Spleen (tissue), 11 donors: ENCODE results near the gene QPRT. TPM values are rescaled to one million over a fixed set of nuclear protein-coding genes. Genes with fewer than 3 reads are reported as not detected.

Experiments
- DNase-seq: peaks from one replicate; pipeline ENCODE4 v3.0.0-alpha.2; 2020
- H3K27ac ChIP-seq, 8 donors: fragments of 200-600 bp; sonication (generic) in 7 of 8; 1 replicate in 4 of 8; 2 replicates in 4 of 8; pipeline versions ENCODE4 v1.5.0 to v1.8.0; 2016 to 2021; ENCODE audit warnings: inconsistent platforms in 4 of 8, mild to moderate bottlenecking in 4 of 8, moderate library complexity in 1 of 8
- H3K27me3 ChIP-seq, 7 donors: fragments of 200-600 bp; sonication (generic) in 6 of 7; replicated peaks in 1 of 7; 1 replicate in 4 of 7; 2 replicates in 3 of 7; pipeline versions ENCODE4 v1.5.0 to v1.8.0; 2016 to 2021; ENCODE audit warnings: inconsistent platforms in 3 of 7, mild to moderate bottlenecking in 1 of 7
- H3K36me3 ChIP-seq, 6 donors: fragments of 200-600 bp; sonication (generic) in 5 of 6; 1 replicate in 4 of 6; 2 replicates in 2 of 6; pipeline versions ENCODE4 v1.5.0 to v1.8.0; 2016 to 2021; ENCODE audit warnings: inconsistent platforms in 2 of 6
- H3K4me1 ChIP-seq, 6 donors: fragments of 200-600 bp; sonication (generic) in 5 of 6; 1 replicate in 3 of 6; 2 replicates in 3 of 6; pipeline versions ENCODE4 v1.5.0 to v1.8.0; 2016 to 2021; ENCODE audit warnings: inconsistent platforms in 3 of 6
- H3K4me3 ChIP-seq, 8 donors: fragments of 200-600 bp; sonication (generic) in 7 of 8; 1 replicate in 4 of 8; 2 replicates in 4 of 8; pipeline versions ENCODE4 v1.5.0 to v1.8.0; 2016 to 2021; ENCODE audit warnings: inconsistent platforms in 4 of 8, mild to moderate bottlenecking in 4 of 8, moderate library complexity in 2 of 8
- H3K9me3 ChIP-seq, 8 donors: fragments of 200-600 bp; sonication (generic) in 7 of 8; 1 replicate in 4 of 8; 2 replicates in 4 of 8; pipeline versions ENCODE4 v1.5.0 to v1.8.0; 2016 to 2021; ENCODE audit warnings: inconsistent platforms in 4 of 8
- CTCF ChIP-seq, 11 experiments: fragments of 200-600 bp in 7 of 11; fragments of 450-650 bp in 4 of 11; sonication (generic) in 4 of 11; IDR thresholded peaks in 8 of 11; conservative IDR thresholded peaks in 3 of 11; 1 replicate in 7 of 11; 2 replicates in 4 of 11; pipeline versions ENCODE4 v1.4.0 to v1.8.0; 2016 to 2021; ENCODE audit warnings: antibody characterized with exemption in 11 of 11, inconsistent platforms in 4 of 11, mild to moderate bottlenecking in 1 of 11
- POLR2A ChIP-seq, 3 donors: fragments of 450-650 bp; IDR thresholded peaks; one replicate each; pipeline ENCODE4 v1.5.1; 2017; ENCODE audit warnings: antibody characterized with exemption in 3 of 3, mild to moderate bottlenecking in 1 of 3
- POLR2AphosphoS5 ChIP-seq, 3 donors: sonication (generic); formaldehyde crosslinking; IDR thresholded peaks; one replicate each; pipeline ENCODE4 v1.5.1; 2017; ENCODE audit warnings: antibody characterized with exemption in 3 of 3
- WGBS, 5 donors: extraction: QIAGEN DNeasy Blood & Tissue Kit in 3 of 5; methylation state at CpG; one replicate each; pipeline versions ENCODE4 v1.1.5 to v1.1.7; 2013 to 2018; 5-methylcytosine and 5-hydroxymethylcytosine counted together
- intact Hi-C: fragments of 100-400 bp; cut with DNase I; formaldehyde crosslinking; loops from one replicate; pipeline ENCODE4 v1.15.0; 2023; ENCODE audit warnings: low total_unique reads
- polyA plus RNA-seq, 3 donors: library from polyadenylated mRNA; stranded (reverse); fragments of 200-250 nt; gene quantifications; one replicate each; pipeline ENCODE4 v1.2.1, GENCODE V29; 2013
- total RNA-seq, 7 donors: library from RNA; depleted of rRNA in 3 of 7; stranded (reverse); fragments of >200 nt in 3 of 7; fragmentation: NEBNext Ultra II Directional in 4 of 7; extraction: Animal tissue kit (Norgen Biotek cat#: 25700) in 4 of 7; gene quantifications; one replicate each; pipeline versions ENCODE4 v1.1.0 to v1.2.1, GENCODE V29; 2016 to 2021
- donor health status: healthy with polysubstance abuse.
- donor health status: DM: no; HTN: no; CAD: no; lungs with moderate emphysema.
- donor health status: DM: no; HTN: no; CAD: no.
- donor health status: Bipolar disorder and iron deficiency.
- donor health status: healthy.
- donor health status: DM: no; HTN: no; CAD: no.
- donor health status: DM: yes; HTN: yes; CAD: no.

QPRT gene
- total and polyA plus RNA-seq, 10 donors, result 3.3 to 37.2 (median 13.3) TPM

DNA sequence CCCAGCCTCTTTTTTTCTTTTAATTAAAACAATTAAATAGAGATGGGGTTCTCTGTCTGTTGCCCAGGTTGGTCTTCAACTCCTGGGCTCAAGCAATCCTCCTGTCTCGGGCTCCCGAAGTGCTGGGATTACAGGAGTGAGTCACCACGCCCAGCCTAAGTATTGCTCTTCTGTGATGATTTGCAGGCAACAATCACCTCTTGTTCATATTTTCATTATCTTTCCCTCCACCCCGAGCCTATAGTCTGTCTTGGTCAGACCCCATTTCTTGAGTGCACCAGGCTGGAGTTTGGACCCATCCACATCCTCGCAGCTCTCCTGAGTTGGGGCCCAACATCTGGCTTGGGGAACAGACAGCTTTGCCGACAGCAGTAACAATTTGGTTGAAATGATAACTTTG lies 20.3 kb upstream of the QPRT start:
- no peak overlapping the region for H3K27ac ChIP-seq
- peaks cover 4 to 42% (median 27%) of the 10 kb centered on the region in 6 donors for H3K4me1 ChIP-seq
- no peaks in the 10 kb centered on the region for H3K27me3 ChIP-seq
- H3K36me3 ChIP-seq, result no peaks in the 10 kb centered on the region
- no peak overlapping the region for H3K4me3 ChIP-seq
- intact Hi-C loops, result no loop called here
- H3K9me3 ChIP-seq, result no peaks in the 10 kb centered on the region
- no peak for DNase-seq
- WGBS, 5 donors, result 85 to 96% (median 90%) methylated on average over 6 of the region's 6 CpGs
- TF ChIP-seq POLR2A (IDR thresholded peaks at IDR 0.05) (no peak), POLR2AphosphoS5 (IDR thresholded peaks at IDR 0.05) (no peak), CTCF (IDR thresholded peaks at IDR 0.05 in 8 of 11, conservative IDR thresholded peaks at IDR 0.05 in 3 of 11) (no peak)

GRCh38 chr16:29662000-29662728 lies 16.8 kb upstream of the QPRT start:
- no peaks in the 10 kb centered on the region for H3K9me3 ChIP-seq
- 43 to 55% (median 48%) methylated on average over 17 of the region's 17 CpGs for WGBS, 5 donors
- TF ChIP-seq POLR2AphosphoS5 (IDR thresholded peaks at IDR 0.05) (no peak), POLR2A (IDR thresholded peaks at IDR 0.05) (no peak), CTCF (IDR thresholded peaks at IDR 0.05 in 8 of 11, conservative IDR thresholded peaks at IDR 0.05 in 3 of 11) (no peak)
- no peaks in the 10 kb centered on the region for H3K36me3 ChIP-seq
- peak overlapping the region in 7 of 8 donors; percentile 23 to 89 (median 69) for H3K27ac ChIP-seq
- intact Hi-C loops, result no loop called here
- no peak for DNase-seq
- no peaks in the 10 kb centered on the region for H3K27me3 ChIP-seq
- H3K4me3 ChIP-seq, result peak overlapping the region in 6 of 8 donors; percentile 45 to 77 (median 54)
- H3K4me1 ChIP-seq, result peaks cover 7 to 62% (median 58%) of the 10 kb centered on the region in 6 donors

DNA sequence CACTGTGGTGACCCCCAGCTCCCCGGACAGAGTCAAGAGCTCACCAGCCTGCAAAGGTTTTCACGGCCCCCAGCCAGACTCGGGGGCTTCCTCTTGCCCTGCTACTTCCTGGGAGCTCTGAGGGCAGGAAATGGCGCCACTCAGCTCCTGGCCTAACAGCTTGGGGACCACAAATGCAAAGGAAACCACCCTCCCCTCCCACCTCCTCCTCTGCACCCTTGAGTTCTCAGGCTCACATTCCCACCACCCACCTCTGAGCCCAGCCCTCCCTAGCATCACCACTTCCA lies 16.3 kb upstream of the QPRT start:
- intact Hi-C loops, result no loop called here
- no peak for TF ChIP-seq POLR2A (IDR thresholded peaks at IDR 0.05)
- TF ChIP-seq POLR2AphosphoS5 (IDR thresholded peaks at IDR 0.05), result peak in 1 of 3 donors; percentile 50
- peaks cover 7 to 67% (median 63%) of the 10 kb centered on the region in 6 donors for H3K4me1 ChIP-seq
- WGBS, 5 donors, result 7 to 15% (median 9%) methylated on average over 4 of the region's 4 CpGs
- no peaks in the 10 kb centered on the region for H3K9me3 ChIP-seq
- H3K4me3 ChIP-seq, result peak overlapping the region; percentile 28 to 77 (median 50)
- peak; percentile 78 for DNase-seq
- no peaks in the 10 kb centered on the region for H3K27me3 ChIP-seq
- H3K27ac ChIP-seq, result peak overlapping the region; percentile 23 to 89 (median 69)
- H3K36me3 ChIP-seq, result no peaks in the 10 kb centered on the region

- DNase-seq, result peak; percentile 80
- no peaks in the 10 kb centered on the region for H3K9me3 ChIP-seq
- 17 to 53% (median 25%) methylated on average over 14 to 18 of the region's 18 CpGs for WGBS, 5 donors
- intact Hi-C loops, result no loop called here
- H3K4me3 ChIP-seq, result peak within 1 kb of the TSS; percentile 28 to 77 (median 50)
- peak within 1 kb of the TSS; percentile 23 to 89 (median 69) for H3K27ac ChIP-seq
- TF ChIP-seq POLR2A (IDR thresholded peaks at IDR 0.05) (no peak), POLR2AphosphoS5 (IDR thresholded peaks at IDR 0.05) (peak in 2 of 3 donors; percentile 15 to 46), CTCF (IDR thresholded peaks at IDR 0.05 in 8 of 11, conservative IDR thresholded peaks at IDR 0.05 in 3 of 11) (no peak)
- peaks cover 7 to 72% (median 67%) of the 10 kb centered on the region in 6 donors for H3K4me1 ChIP-seq
- H3K36me3 ChIP-seq, result no peaks in the 10 kb centered on the region
- H3K27me3 ChIP-seq, result no peaks in the 10 kb centered on the region
Measured at GRCh38 chr16:29663016-29663806, 15.8 kb upstream of the QPRT start, which contains the start of gene SPN. Gene SPN, plus strand, starts transcription at chr16:29663247. Its CDS starts 482 bp downstream, at chr16:29663729.
